SW 1271 (cell line): Measurements from ENCODE around the gene AVP.

ENCODE experiments used
- DNase-seq, 2 experiments: peaks; one replicate each; lab custom pipeline; 2025; lab: John Stamatoyannopoulos, UW

The AVP gene

GRCh38 chr20:3109350-3110302 lies 25.1 kb upstream of the AVP start:
- no peak for DNase-seq

GRCh38 chr20:3107464-3108025 lies 23.0 kb upstream of the AVP start:
- DNase-seq = no peak

GRCh38 chr20:3106658-3107463 lies 22.3 kb upstream of the AVP start:
- DNase-seq = no peak

GRCh38 chr20:3106185-3106584 lies 21.7 kb upstream of the AVP start:
- DNase-seq = no peak

- DNase-seq = no peak
Measured at GRCh38 chr20:3105256-3106137, 21.0 kb upstream of the AVP start.

GRCh38 chr20:3103369-3104032 lies 19.0 kb upstream of the AVP start:
- no peak for DNase-seq

GRCh38 chr20:3102575-3103368 lies 18.2 kb upstream of the AVP start:
- no peak for DNase-seq

- DNase-seq = no peak
Measured at GRCh38 chr20:3101737-3102574, 17.4 kb upstream of the AVP start.

GRCh38 chr20:3101251-3101650 lies 16.7 kb upstream of the AVP start:
- no peak for DNase-seq

- DNase-seq = no peak
Measured at GRCh38 chr20:3100480-3100879, 16.0 kb upstream of the AVP start.

- DNase-seq = no peak
Measured at GRCh38 chr20:3094848-3095629, 10.5 kb upstream of the AVP start.

GRCh38 chr20:3093861-3094361 lies 9.4 kb upstream of the AVP start:
- DNase-seq = no peak

- DNase-seq = no peak
Measured at GRCh38 chr20:3092611-3093379, 8.3 kb upstream of the AVP start.

- DNase-seq = no peak
Measured at GRCh38 chr20:3090565-3090964, 6.0 kb upstream of the AVP start.

- no peak for DNase-seq
Measured at GRCh38 chr20:3088031-3088430, 3.5 kb upstream of the AVP start.

GRCh38 chr20:3085571-3086072 lies 1.1 kb upstream of the AVP start:
- no peak for DNase-seq

- DNase-seq = no peak
Measured at GRCh38 chr20:3084986-3085360, 449 bp upstream of the AVP start.
